ENCODE measurements around the gene SPATA46. TPM values are rescaled to one million over a fixed set of nuclear protein-coding genes. Genes with fewer than 3 reads are reported as not detected.
A peak's percentile ranks its signal among the peaks of the same experiment; 100 is the strongest.

SPATA46 gene
- total RNA-seq, 4 donors from 2014 or later, result not detected

GRCh38 chr1:162381941-162382750, 5.5 kb upstream of the SPATA46 start:
- DNase-seq, result peak in 1 of 3 donors; percentile 50
- H3K36me3 ChIP-seq, result no peaks in the 10 kb centered on the region
- H3K9me3 ChIP-seq, result no peaks in the 10 kb centered on the region
- TF ChIP-seq POLR2A (IDR thresholded peaks at IDR 0.05) (no peak), CTCF (IDR thresholded peaks at IDR 0.05) (no peak)
- peak overlapping the region in 3 of 4 donors; percentile 83 to 97 (median 93) for H3K27ac ChIP-seq
- H3K4me3 ChIP-seq, result peak overlapping the region in 2 of 4 donors; percentile 30 to 37
- H3K27me3 ChIP-seq, result no peaks in the 10 kb centered on the region
- H3K4me1 ChIP-seq, result peaks cover 0 to 19% (median 0%) of the 10 kb centered on the region in 4 donors

- Histone ChIP-seq H3K27me3 (no peaks in the 10 kb centered on the region), H3K9me3 (no peaks in the 10 kb centered on the region), H3K4me1 (peaks cover 0 to 19% (median 0%) of the 10 kb centered on the region in 4 donors), H3K27ac (peak within 1 kb of the TSS in 3 of 4 donors; percentile 83 to 97 (median 93)), H3K4me3 (peak within 1 kb of the TSS in 2 of 4 donors; percentile 30 to 37), H3K36me3 (no peaks in the 10 kb centered on the region)
- peak in 1 of 3 donors; percentile 65 for DNase-seq
- TF ChIP-seq POLR2A (IDR thresholded peaks at IDR 0.05), result peak in 1 of 2 donors; percentile 70
- no peak for TF ChIP-seq CTCF (IDR thresholded peaks at IDR 0.05)
These were observed 4.7 kb upstream of the SPATA46 start, which contains the start of gene C1orf226 for GRCh38 chr1:162381383-162381782. C1orf226 (plus strand) TSS chr1:162381728; CDS start chr1:162381902, 174 bp downstream.

- Histone ChIP-seq H3K4me3 (no peak overlapping the region), H3K27me3 (no peaks in the 10 kb centered on the region), H3K36me3 (no peaks in the 10 kb centered on the region), H3K27ac (peak overlapping the region in 2 of 4 donors; percentile 14 to 93), H3K4me1 (peaks cover 0 to 19% (median 0%) of the 10 kb centered on the region in 4 donors), H3K9me3 (no peaks in the 10 kb centered on the region)
- TF ChIP-seq CTCF (IDR thresholded peaks at IDR 0.05), result no peak
- TF ChIP-seq POLR2A (IDR thresholded peaks at IDR 0.05), result no peak
- peak in 1 of 3 donors; percentile 28 for DNase-seq
These were observed 3.6 kb upstream of the SPATA46 start for GRCh38 chr1:162380061-162380846.

GRCh38 chr1:162375463-162375862, 1.2 kb downstream of the SPATA46 start:
- DNase-seq, result peak in 1 of 3 donors; percentile 27
- Histone ChIP-seq H3K27ac (no peak overlapping the region), H3K9me3 (no peaks in the 10 kb centered on the region), H3K4me3 (no peak overlapping the region), H3K4me1 (peaks cover 0 to 15% (median 4%) of the 10 kb centered on the region in 4 donors), H3K36me3 (no peaks in the 10 kb centered on the region), H3K27me3 (no peaks in the 10 kb centered on the region)
- TF ChIP-seq POLR2A (IDR thresholded peaks at IDR 0.05) (no peak), CTCF (IDR thresholded peaks at IDR 0.05) (no peak)

GRCh38 chr1:162374406-162374805, 2.2 kb downstream of the SPATA46 start:
- TF ChIP-seq POLR2A (IDR thresholded peaks at IDR 0.05), result no peak
- no peak for TF ChIP-seq CTCF (IDR thresholded peaks at IDR 0.05)
- Histone ChIP-seq H3K4me1 (peaks cover 0 to 15% (median 4%) of the 10 kb centered on the region in 4 donors), H3K27me3 (no peaks in the 10 kb centered on the region), H3K36me3 (no peaks in the 10 kb centered on the region), H3K4me3 (no peak overlapping the region), H3K27ac (no peak overlapping the region), H3K9me3 (no peaks in the 10 kb centered on the region)
- DNase-seq, result no peak
